HG03175 (cell line): ENCODE data around the gene SLC24A3.

Experiments
- ATAC-seq: cut with Tn5 transposase; IDR thresholded peaks from one replicate; pipeline ENCODE4 v1.9.1; 2021; ENCODE audit warnings: mild to moderate bottlenecking, moderate library complexity; ENCODE audit not compliant: unreplicated experiment

SLC24A3 gene

GRCh38 chr20:19571996-19572395 lies 359.6 kb downstream of the SLC24A3 start:
- no peak for ATAC-seq

- ATAC-seq = no peak
Observed at GRCh38 chr20:19577692-19578091, 365.2 kb downstream of the SLC24A3 start.

GRCh38 chr20:19582782-19583181 lies 370.3 kb downstream of the SLC24A3 start:
- ATAC-seq = no peak

GRCh38 chr20:19583532-19584175 lies 371.2 kb downstream of the SLC24A3 start:
- peak; percentile 46 for ATAC-seq

GRCh38 chr20:19588241-19588640 lies 375.8 kb downstream of the SLC24A3 start:
- ATAC-seq = no peak

- ATAC-seq = no peak
Observed at GRCh38 chr20:19588732-19589131, 376.3 kb downstream of the SLC24A3 start.

- no peak for ATAC-seq
Observed at GRCh38 chr20:19589787-19590362, 377.4 kb downstream of the SLC24A3 start.

- no peak for ATAC-seq
Observed at GRCh38 chr20:19590382-19590781, 377.9 kb downstream of the SLC24A3 start.

- ATAC-seq = no peak
Observed at GRCh38 chr20:19593762-19594161, 381.3 kb downstream of the SLC24A3 start.

GRCh38 chr20:19594896-19595295 lies 382.5 kb downstream of the SLC24A3 start:
- no peak for ATAC-seq

GRCh38 chr20:19598117-19598850 lies 385.8 kb downstream of the SLC24A3 start:
- ATAC-seq = no peak

- no peak for ATAC-seq
Observed at GRCh38 chr20:19599200-19599599, 386.8 kb downstream of the SLC24A3 start.

- ATAC-seq = no peak
Observed at GRCh38 chr20:19600042-19600441, 387.6 kb downstream of the SLC24A3 start.

GRCh38 chr20:19601126-19601810 lies 388.8 kb downstream of the SLC24A3 start:
- ATAC-seq = no peak

GRCh38 chr20:19602675-19603375 lies 390.4 kb downstream of the SLC24A3 start:
- no peak for ATAC-seq

GRCh38 chr20:19603376-19603750 lies 390.9 kb downstream of the SLC24A3 start:
- ATAC-seq = no peak

- no peak for ATAC-seq
Observed at GRCh38 chr20:19605786-19606485, 393.5 kb downstream of the SLC24A3 start.

- no peak for ATAC-seq
Observed at GRCh38 chr20:19609642-19610223, 397.3 kb downstream of the SLC24A3 start.

GRCh38 chr20:19615629-19616028 lies 403.2 kb downstream of the SLC24A3 start:
- no peak for ATAC-seq

- no peak for ATAC-seq
Observed at GRCh38 chr20:19616081-19616480, 403.6 kb downstream of the SLC24A3 start.
